MM.1S (cell line): Measurements from ENCODE around the gene FBXL2.

Source experiments
- DNase-seq: peaks from one replicate; pipeline ENCODE4 v3.0.0-alpha.2; 2015
- H2AFZ ChIP-seq: fragments of 300-600 bp; sonication (generic); 2 replicates; pipeline ENCODE4 v1.6.0; 2016; ENCODE audit warnings: antibody characterized with exemption, low read length
- H3F3A ChIP-seq: fragments of 300-600 bp; sonication (generic); 2 replicates; pipeline ENCODE4 v1.6.1; 2016; ENCODE audit warnings: mild to moderate bottlenecking, antibody characterized with exemption, low read length, moderate library complexity, mixed read lengths; ENCODE audit not compliant: insufficient read depth
- H3K27ac ChIP-seq: fragments of 300-600 bp; sonication (generic); 2 replicates; pipeline ENCODE4 v1.5.1; 2016; ENCODE audit warnings: mild to moderate bottlenecking, low read length
- H3K27me3 ChIP-seq: fragments of 300-600 bp; sonication (generic); replicated peaks from 2 replicates; pipeline ENCODE4 v1.6.0; 2016; ENCODE audit warnings: low read length; ENCODE audit not compliant: insufficient read depth
- H3K36me3 ChIP-seq: fragments of 300-600 bp; sonication (generic); replicated peaks from 2 replicates; pipeline ENCODE4 v1.6.1; 2016; ENCODE audit warnings: mild to moderate bottlenecking, low read length, mixed read lengths; ENCODE audit not compliant: insufficient read depth
- H3K4me1 ChIP-seq: fragments of 300-600 bp; sonication (generic); 2 replicates; pipeline ENCODE4 v1.6.1; 2016; ENCODE audit warnings: low read length, mixed read lengths
- H3K4me2 ChIP-seq: fragments of 300-600 bp; sonication (generic); 2 replicates; pipeline ENCODE4 v1.6.0; 2016; ENCODE audit warnings: low read depth, low read length
- H3K4me3 ChIP-seq: fragments of 300-600 bp; sonication (generic); 2 replicates; pipeline ENCODE4 v1.5.1; 2016; ENCODE audit warnings: low read length, mixed read lengths
- H3K79me2 ChIP-seq: fragments of 300-600 bp; sonication (generic); 2 replicates; pipeline ENCODE4 v1.6.1; 2016; ENCODE audit warnings: mixed run types, low read length, mixed read lengths
- H3K9ac ChIP-seq: fragments of 300-600 bp; sonication (generic); 2 replicates; pipeline ENCODE4 v1.6.1; 2016; ENCODE audit warnings: low read length, mixed read lengths
- H3K9me2 ChIP-seq: fragments of 300-600 bp; sonication (generic); replicated peaks from 2 replicates; pipeline ENCODE4 v1.6.1; 2016; ENCODE audit warnings: mild to moderate bottlenecking, low read length, mixed read lengths; ENCODE audit not compliant: insufficient read depth
- H3K9me3 ChIP-seq: fragments of 300-600 bp; sonication (generic); replicated peaks from 2 replicates; pipeline ENCODE4 v1.6.1; 2016; ENCODE audit warnings: mild to moderate bottlenecking, low read length, mixed read lengths; ENCODE audit not compliant: insufficient read depth
- H4K20me1 ChIP-seq: fragments of 300-600 bp; sonication (generic); 2 replicates; pipeline ENCODE4 v1.6.1; 2016; ENCODE audit warnings: mild to moderate bottlenecking, low read length, moderate library complexity, mixed read lengths; ENCODE audit not compliant: insufficient read depth
- CTCF ChIP-seq: fragments of 300-600 bp; sonication (generic); IDR thresholded peaks from 2 replicates; pipeline ENCODE4 v1.5.1; 2016; ENCODE audit warnings: antibody characterized with exemption, low read length, mixed read lengths
- EZH2 ChIP-seq: fragments of 300-600 bp; sonication (generic); optimal IDR thresholded peaks from 2 replicates; pipeline ENCODE3; 2017; ENCODE audit warnings: low read depth, mild to moderate bottlenecking, antibody characterized with exemption, low read length, mixed read lengths
- EZH2phosphoT487 ChIP-seq: fragments of 300-600 bp; sonication (generic); IDR thresholded peaks from 2 replicates; pipeline ENCODE4 v1.6.1; 2018; ENCODE audit warnings: antibody characterized with exemption, low read length

The FBXL2 gene

GRCh38 chr3:33395900-33396299, 118.7 kb downstream of the FBXL2 start:
- Histone ChIP-seq H2AFZ (no peak overlapping the region), H3K27ac (no peak overlapping the region), H3K9me2 (no peaks in the 10 kb centered on the region), H3K4me1 (peaks cover 8% of the 10 kb centered on the region), H4K20me1 (no peaks in the 10 kb centered on the region), H3K79me2 (no peaks in the 10 kb centered on the region), H3K9me3 (no peaks in the 10 kb centered on the region), H3K27me3 (no peaks in the 10 kb centered on the region), H3F3A (no peaks in the 10 kb centered on the region), H3K4me3 (no peak overlapping the region), H3K36me3 (peaks cover 7% of the 10 kb centered on the region; the same call in 1 of the 2 replicates), H3K4me2 (no peak overlapping the region), H3K9ac (no peak overlapping the region)
- no peak for DNase-seq
- TF ChIP-seq EZH2 (no peak), EZH2phosphoT487 (no peak), CTCF (no peak)

- no peaks in the 10 kb centered on the region for H3K27me3 ChIP-seq
- no peak overlapping the region for H3K27ac ChIP-seq
- H3K79me2 ChIP-seq: no peaks in the 10 kb centered on the region
- H3K9me3 ChIP-seq: no peaks in the 10 kb centered on the region
- no peaks in the 10 kb centered on the region for H4K20me1 ChIP-seq
- H3K4me2 ChIP-seq: no peak overlapping the region
- H3F3A ChIP-seq: no peaks in the 10 kb centered on the region
- peaks cover 7% of the 10 kb centered on the region; the same call in 1 of the 2 replicates for H3K36me3 ChIP-seq
- TF ChIP-seq EZH2phosphoT487: no peak
- TF ChIP-seq EZH2: no peak
- no peak for TF ChIP-seq CTCF
- no peak overlapping the region for H2AFZ ChIP-seq
- H3K9me2 ChIP-seq: no peaks in the 10 kb centered on the region
- H3K4me3 ChIP-seq: no peak overlapping the region
- no peaks in the 10 kb centered on the region for H3K4me1 ChIP-seq
- no peak for DNase-seq
- H3K9ac ChIP-seq: no peak overlapping the region
Measured at GRCh38 chr3:33398410-33398809, 121.2 kb downstream of the FBXL2 start.

- TF ChIP-seq EZH2phosphoT487 (no peak), EZH2 (no peak), CTCF (no peak)
Measured at GRCh38 chr3:33401781-33402180, 124.5 kb downstream of the FBXL2 start.

More at GRCh38 chr3:33401781-33402180, 124.5 kb downstream of the FBXL2 start:
- no peak overlapping the region for H3K4me2 ChIP-seq
- H3K9me3 ChIP-seq: no peaks in the 10 kb centered on the region
- DNase-seq: no peak
- H3K4me1 ChIP-seq: no peaks in the 10 kb centered on the region
- H3K27ac ChIP-seq: no peak overlapping the region
- no peaks in the 10 kb centered on the region for H3K27me3 ChIP-seq
- peaks cover 4% of the 10 kb centered on the region; the same call in 1 of the 2 replicates for H3K36me3 ChIP-seq
- no peaks in the 10 kb centered on the region for H3K79me2 ChIP-seq
- no peaks in the 10 kb centered on the region for H3F3A ChIP-seq
- no peak overlapping the region for H3K4me3 ChIP-seq
- H4K20me1 ChIP-seq: no peaks in the 10 kb centered on the region
- H3K9me2 ChIP-seq: no peaks in the 10 kb centered on the region
- H3K9ac ChIP-seq: no peak overlapping the region
- no peak overlapping the region for H2AFZ ChIP-seq
